Measurements from ENCODE around the gene PLEKHA7. TPM values are rescaled to one million over a fixed set of nuclear protein-coding genes. Genes with fewer than 3 reads are reported as not detected.

PLEKHA7 gene
- total and polyA plus RNA-seq, 8 donors: 14.9 to 29.9 (median 20.0) TPM

GRCh38 chr11:16825968-16826367, 188.2 kb downstream of the PLEKHA7 start:
- FAIRE-seq: no peak
- no peak for TF ChIP-seq CTCF (IDR thresholded peaks at IDR 0.05)
- DNase-seq: no peak
- no peak overlapping the region for H3K4me3 ChIP-seq
- peaks cover 0 to 8% (median 0%) of the 10 kb centered on the region in 3 donors for H3K36me3 ChIP-seq
- no peak for ATAC-seq
- intact Hi-C loops (cut with DNase I): loop anchor here in 1 of 3 donors (10.0 kb wide), 1 partner anchor 49 kb away; no protein-coding TSS in a partner anchor
- no peaks in the 10 kb centered on the region for H3K27me3 ChIP-seq
- H3K9me3 ChIP-seq: no peaks in the 10 kb centered on the region
- no peaks in the 10 kb centered on the region for H3K4me1 ChIP-seq
- no peak overlapping the region for H3K27ac ChIP-seq
- 92% methylated on average over 9 of the region's 9 CpGs for WGBS, 2 donors

- DNase-seq: no peak
- no peak for FAIRE-seq
- 85 to 97% methylated on average over 5 of the region's 5 CpGs for WGBS, 2 donors
- peaks cover 0 to 5% (median 0%) of the 10 kb centered on the region in 3 donors for H3K4me1 ChIP-seq
- H3K27me3 ChIP-seq: no peaks in the 10 kb centered on the region
- ATAC-seq: no peak
- H3K36me3 ChIP-seq: peaks cover 0 to 8% (median 0%) of the 10 kb centered on the region in 3 donors
- TF ChIP-seq CTCF (IDR thresholded peaks at IDR 0.05): no peak
- no peaks in the 10 kb centered on the region for H3K9me3 ChIP-seq
- no peak overlapping the region for H3K27ac ChIP-seq
- intact Hi-C loops (cut with DNase I): loop anchor here in 1 of 3 donors (10.0 kb wide), 1 partner anchor 50 kb away; no protein-coding TSS in a partner anchor
- no peak overlapping the region for H3K4me3 ChIP-seq
These were observed 189.1 kb downstream of the PLEKHA7 start for GRCh38 chr11:16825101-16825500.

GRCh38 chr11:16820324-16821092, 193.7 kb downstream of the PLEKHA7 start:
- Histone ChIP-seq H3K4me1 (peaks cover 0 to 5% (median 0%) of the 10 kb centered on the region in 3 donors), H3K4me3 (no peak overlapping the region), H3K27me3 (no peaks in the 10 kb centered on the region), H3K9me3 (no peaks in the 10 kb centered on the region), H3K27ac (no peak overlapping the region), H3K36me3 (peaks cover 0 to 15% (median 0%) of the 10 kb centered on the region in 3 donors)
- WGBS, 2 donors: 31% methylated on average over 8 of the region's 8 CpGs
- FAIRE-seq (peak; percentile 37), DNase-seq (peak; percentile 59 to 84 (median 78)), ATAC-seq (peak; percentile 77 to 92 (median 88))
- intact Hi-C loops (cut with DNase I): loop anchor here in 1 of 3 donors (10.0 kb wide), 1 partner anchor 54 kb away; no protein-coding TSS in a partner anchor
- peak; percentile 67 to 79 (median 70) for TF ChIP-seq CTCF (IDR thresholded peaks at IDR 0.05)

GRCh38 chr11:16818284-16818683, 195.9 kb downstream of the PLEKHA7 start:
- Histone ChIP-seq H3K9me3 (no peaks in the 10 kb centered on the region), H3K4me1 (peaks cover 0 to 5% (median 0%) of the 10 kb centered on the region in 3 donors), H3K27me3 (no peaks in the 10 kb centered on the region), H3K36me3 (peaks cover 0 to 20% (median 0%) of the 10 kb centered on the region in 3 donors), H3K4me3 (no peak overlapping the region), H3K27ac (no peak overlapping the region)
- intact Hi-C loops (cut with DNase I): no loop called here
- DNase-seq (no peak), ATAC-seq (no peak), FAIRE-seq (no peak)
- no peak for TF ChIP-seq CTCF (IDR thresholded peaks at IDR 0.05)
- WGBS, 2 donors: 70 to 72% methylated on average over 4 of the region's 4 CpGs

GRCh38 chr11:16817351-16817750, 196.9 kb downstream of the PLEKHA7 start:
- peak in 1 of 4 donors; percentile 5 for ATAC-seq
- Histone ChIP-seq H3K27ac (no peak overlapping the region), H3K36me3 (peaks cover 0 to 27% (median 0%) of the 10 kb centered on the region in 3 donors), H3K27me3 (no peaks in the 10 kb centered on the region), H3K4me3 (no peak overlapping the region), H3K4me1 (peaks cover 0 to 5% (median 0%) of the 10 kb centered on the region in 3 donors), H3K9me3 (no peaks in the 10 kb centered on the region)
- intact Hi-C loops (cut with DNase I): no loop called here
- no peak for FAIRE-seq
- TF ChIP-seq CTCF (IDR thresholded peaks at IDR 0.05): no peak
- 73% methylated on average over 4 of the region's 4 CpGs for WGBS, 2 donors
- no peak for DNase-seq
